ENCODE data around the gene TSPO. TPM values are rescaled to one million over a fixed set of nuclear protein-coding genes. Genes with fewer than 3 reads are reported as not detected.

The TSPO gene
- total and polyA plus RNA-seq, 9 of the 15 experiments (the other 6 are each of a cell fraction or from before 2014, with no cell fraction given) = 4.9 to 126 (median 25.3) TPM

DNA sequence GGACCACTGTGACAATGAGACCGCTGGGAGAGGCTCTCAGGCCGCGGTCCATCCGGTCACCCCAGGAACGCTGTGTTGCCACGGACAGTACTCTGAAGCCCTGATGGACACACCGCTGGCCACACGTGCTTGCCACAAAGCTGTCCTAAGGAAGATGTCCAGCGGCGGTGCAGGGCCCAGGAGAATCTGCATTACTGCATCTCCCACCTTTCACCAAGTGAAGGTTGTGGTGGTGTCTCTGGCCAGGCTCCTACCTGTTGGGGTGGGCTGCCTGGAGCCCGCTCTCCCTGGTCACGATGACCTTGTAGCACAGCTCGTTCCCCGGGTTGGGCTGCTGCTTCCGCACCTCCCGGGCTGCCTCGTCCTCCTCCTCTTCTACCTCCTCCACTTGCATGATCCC, 31.4 kb downstream of the TSPO start:
- Histone ChIP-seq H3K36me3 (ENCODE audit: control insufficient read depth, insufficient read depth, low read length) (peaks cover 59% of the 10 kb centered on the region), H3K79me2 (ENCODE audit: control insufficient read depth, insufficient read depth, low read length) (peaks cover 63% of the 10 kb centered on the region), H3K27ac (ENCODE audit: extremely low read depth, low read depth, low read length) (peak overlapping the region; percentile 86), H3K4me3 (no peak overlapping the region), H3K9me3 (replicated peaks; ENCODE audit: control insufficient read depth, insufficient read depth, low read depth, low read length) (0 out of 2 replicates have a peak, but pooled peaks cover 2% of the 10 kb centered on the region), H4K20me1 (replicated peaks; ENCODE audit: control insufficient read depth, insufficient read depth, low read length) (no peaks in the 10 kb centered on the region), H3K4me2 (ENCODE audit: insufficient read depth, low read length) (peak overlapping the region; percentile 76), H3K9me1 (ENCODE audit: control insufficient read depth, insufficient read depth, low read length) (no peaks in the 10 kb centered on the region), H3K27me3 (ENCODE audit: control insufficient read depth in 2 of 2, insufficient read depth in 2 of 2, low read length in 2 of 2) (no peaks in the 10 kb centered on the region), H3K9ac (ENCODE audit: insufficient read depth in 1 of 2, low read depth in 2 of 2, low read length in 2 of 2) (peak overlapping the region; percentile 73 to 81), H3K4me1 (replicated peaks in 1 of 2; ENCODE audit: control insufficient read depth in 2 of 2, insufficient read depth in 2 of 2, low read length in 2 of 2) (peaks cover 23 to 53% of the 10 kb centered on the region in 2 experiments; a peak in 4 of 5 replicates), H2AFZ (ENCODE audit: low read depth, low read length) (no peak overlapping the region)
- ChIA-PET POLR2A (interaction anchor here (0.9 to 1.0 kb wide), 2 partner anchors 13 to 181 kb away, joined by 3 to 5 read pairs; no protein-coding TSS in a partner anchor), CTCF (ENCODE audit: low intra/inter-chr PET ratio) (no interaction called here)
- WGBS (ENCODE audit: insufficient coverage, low coverage, missing lambda C conversion rate) = 72% methylated on average over 9 of the region's 17 CpGs
- in situ Hi-C loops (cut with MboI) (no loop called here), intact Hi-C loops (cut with micrococcal nuclease) (no loop called here)
- TF ChIP-seq ZC3H4 (CRISPR knock-in tag; IDR thresholded peaks at IDR 0.05; ENCODE audit: borderline replicate concordance) (0 out of 2 replicates have a peak, but pooled peaks have one; percentile 24), RBFOX2 (IDR thresholded peaks at IDR 0.05; ENCODE audit: low read depth, low read length) (peak; percentile 46; the same call in 1 of the 2 replicates), POLR2G (IDR thresholded peaks at IDR 0.05; ENCODE audit: low read depth, low read length) (peak; percentile 42)
- TF ChIP-seq, protein P1, sequence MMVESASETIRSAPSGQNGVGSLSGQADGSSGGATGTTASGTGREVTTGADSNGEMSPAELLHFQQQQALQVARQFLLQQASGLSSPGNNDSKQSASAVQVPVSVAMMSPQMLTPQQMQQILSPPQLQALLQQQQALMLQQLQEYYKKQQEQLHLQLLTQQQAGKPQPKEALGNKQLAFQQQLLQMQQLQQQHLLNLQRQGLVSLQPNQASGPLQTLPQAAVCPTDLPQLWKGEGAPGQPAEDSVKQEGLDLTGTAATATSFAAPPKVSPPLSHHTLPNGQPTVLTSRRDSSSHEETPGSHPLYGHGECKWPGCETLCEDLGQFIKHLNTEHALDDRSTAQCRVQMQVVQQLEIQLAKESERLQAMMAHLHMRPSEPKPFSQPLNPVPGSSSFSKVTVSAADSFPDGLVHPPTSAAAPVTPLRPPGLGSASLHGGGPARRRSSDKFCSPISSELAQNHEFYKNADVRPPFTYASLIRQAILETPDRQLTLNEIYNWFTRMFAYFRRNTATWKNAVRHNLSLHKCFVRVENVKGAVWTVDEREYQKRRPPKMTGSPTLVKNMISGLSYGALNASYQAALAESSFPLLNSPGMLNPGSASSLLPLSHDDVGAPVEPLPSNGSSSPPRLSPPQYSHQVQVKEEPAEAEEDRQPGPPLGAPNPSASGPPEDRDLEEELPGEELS (CRISPR knock-in tag; IDR thresholded peaks at IDR 0.05; ENCODE audit: borderline replicate concordance) = no peak
- DNase-seq (ENCODE audit: extremely low read depth in 1 of 4, low spot score in 3 of 4) (no peak), ATAC-seq (no peak), FAIRE-seq (no peak)
- BruUV-seq (replicated peaks) = no TSS peak
